Caki2 (cell line): ENCODE measurements around the gene EDEM1. TPM values are rescaled to one million over a fixed set of nuclear protein-coding genes. Genes with fewer than 3 reads are reported as not detected.
"Not testable (repeated sequence)": the region's sequence is repeated elsewhere in the genome, so short reads cannot be mapped to it uniquely, and the experiment has no call there.

Experiments used
- DNase-seq: peaks from one replicate; pipeline ENCODE4 v3.0.0-alpha.2; 2015; ENCODE audit warnings: low read depth
- in situ Hi-C: cut with HindIII; loops from 2 replicates; pipeline ENCODE4 v1.10.0; 2016; ENCODE audit warnings: low sequenced_read_pairs, low pct_unique_long_range_greater_than_20kb, mixed read lengths
- total RNA-seq: library from RNA; depleted of rRNA; stranded (reverse); fragments of >200 nt; shearing (Covaris generic); gene quantifications from 2 replicates; pipeline ENCODE4 v1.2.3, GENCODE V29; 2014; ENCODE audit warnings: low replicate concordance

Gene EDEM1
- total RNA-seq, 1 experiment from 2014 or later: 15.9 TPM

DNA sequence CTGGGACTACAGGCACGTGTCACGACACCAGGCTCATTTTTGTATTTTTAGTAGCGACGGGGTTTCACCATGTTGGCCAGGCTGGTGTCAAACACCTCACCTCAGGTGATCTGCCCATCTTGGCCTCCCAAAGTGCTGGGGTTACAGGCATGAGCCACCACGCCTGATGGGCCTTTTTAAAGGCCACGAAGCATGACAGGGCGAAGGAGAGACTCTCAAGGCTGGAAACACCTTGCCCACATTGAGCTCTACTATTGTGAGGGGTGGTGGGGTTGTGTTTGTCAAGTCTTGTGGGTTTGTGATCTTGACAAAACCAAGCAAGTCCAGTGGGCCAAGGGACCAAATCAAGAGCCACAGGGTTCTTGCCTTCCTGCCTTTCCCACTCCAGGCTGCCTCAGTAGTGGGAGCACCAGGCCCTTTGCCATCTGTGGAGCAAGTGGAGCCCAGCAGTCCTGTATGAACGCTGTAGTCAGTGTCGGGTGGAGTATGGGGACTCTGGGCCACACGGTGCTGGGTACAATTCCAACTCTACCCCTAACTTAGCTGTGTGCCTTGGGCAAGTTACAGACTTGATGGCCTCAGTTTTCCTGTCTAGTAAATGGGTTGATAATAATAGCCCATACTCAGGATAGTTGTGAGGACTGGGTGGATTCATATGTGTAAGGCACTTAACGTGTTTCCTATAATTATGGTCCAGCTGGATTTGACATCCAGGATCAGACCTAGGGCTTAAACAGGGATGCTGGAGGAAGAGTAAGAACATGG lies 33.3 kb downstream of the EDEM1 start:
- DNase-seq: no peak
- in situ Hi-C loops: no loop called here

DNA sequence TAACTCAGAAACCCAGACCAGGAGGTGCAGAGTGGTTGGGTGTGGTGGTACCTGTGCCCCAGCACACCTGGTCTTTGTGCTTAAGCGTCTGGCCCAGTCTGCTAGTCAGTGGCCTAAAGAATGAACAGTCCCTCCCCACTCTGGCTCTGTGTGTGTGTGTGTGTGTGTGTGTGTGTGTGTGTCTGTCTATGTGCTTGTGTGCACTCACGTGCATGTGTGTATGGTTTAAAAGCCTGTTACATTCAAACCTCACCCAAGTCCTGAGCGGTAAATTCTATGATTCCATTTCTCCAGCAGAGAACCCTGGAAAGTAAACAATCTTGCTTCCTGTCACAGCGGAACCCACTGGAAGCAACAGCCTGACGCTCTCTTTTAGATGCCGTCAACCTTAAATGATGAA lies 34.2 kb downstream of the EDEM1 start:
- in situ Hi-C loops: no loop called here
- no peak for DNase-seq

DNA sequence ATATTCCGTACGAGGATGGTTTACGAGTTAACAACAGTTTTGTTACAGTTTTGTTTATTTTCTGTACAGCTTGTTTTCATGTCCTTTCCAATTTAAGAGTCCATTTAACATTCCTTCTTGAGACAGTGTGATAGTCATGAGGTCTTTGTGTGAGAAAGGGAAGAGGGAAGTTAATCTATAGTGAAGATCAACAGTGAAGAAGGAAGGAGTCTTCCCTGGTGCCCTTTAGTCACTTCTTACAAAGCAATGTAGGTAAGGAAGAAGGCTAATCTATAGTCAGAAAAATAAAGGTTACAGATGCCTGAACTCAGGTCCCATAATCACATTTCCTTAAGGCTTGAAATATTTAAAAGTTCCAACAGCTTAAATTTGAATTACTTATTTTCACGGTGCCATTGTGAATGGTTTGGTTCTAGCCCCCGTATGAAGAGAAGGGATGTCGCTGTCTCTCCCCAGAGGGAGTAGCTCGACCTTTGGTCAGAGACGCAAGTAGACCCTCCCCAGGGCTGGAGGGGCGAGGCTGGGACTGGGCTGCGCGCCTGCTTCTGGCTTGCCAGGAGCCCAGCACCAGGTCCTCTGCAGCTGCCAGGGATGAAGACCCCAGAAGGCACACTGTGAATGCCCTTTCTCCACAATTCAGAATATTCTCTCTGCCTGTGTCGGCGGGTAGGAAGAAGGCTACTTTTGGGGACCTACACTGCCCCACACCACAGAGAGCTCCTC lies 34.9 kb downstream of the EDEM1 start:
- in situ Hi-C loops: no loop called here
- no peak for DNase-seq

DNA sequence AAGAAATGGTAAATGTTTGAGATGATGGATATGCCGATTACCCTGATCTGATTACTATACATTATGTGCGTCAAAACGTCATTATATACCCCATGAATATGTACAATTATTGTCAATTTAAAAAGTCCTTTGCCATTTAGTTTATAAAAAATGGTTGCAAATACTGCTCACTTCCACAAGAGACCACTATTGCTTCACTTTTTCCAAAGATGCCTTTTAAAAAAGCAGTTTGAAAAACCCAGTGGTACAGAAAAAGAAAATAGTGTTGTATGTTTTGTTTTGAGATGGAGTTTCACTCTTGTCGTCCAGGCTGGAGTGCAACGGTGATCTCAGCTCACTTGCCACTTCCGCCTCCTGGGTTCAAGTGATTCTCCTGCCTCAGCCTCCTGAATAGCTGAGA lies 39.3 kb downstream of the EDEM1 start:
- in situ Hi-C loops: no loop called here

DNA sequence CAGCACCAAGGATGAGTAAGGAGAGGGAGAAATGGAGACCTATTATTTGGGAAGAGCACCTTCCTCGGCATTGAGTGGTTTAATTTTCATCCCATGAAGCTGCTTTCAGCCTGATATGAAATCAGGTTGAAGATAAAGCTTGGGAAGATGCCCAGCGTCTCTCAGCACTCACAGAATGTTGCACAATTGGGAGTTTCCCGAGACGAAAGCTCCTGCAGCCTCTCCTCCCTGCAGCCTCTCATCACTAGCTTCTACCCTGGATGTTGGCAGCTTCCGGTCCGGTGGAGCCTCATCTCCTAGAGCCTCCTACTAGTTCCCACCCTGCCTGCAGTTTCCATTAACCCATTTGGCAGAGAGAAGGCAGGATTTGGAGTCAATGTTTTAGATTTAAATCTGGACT lies 40.3 kb downstream of the EDEM1 start:
- in situ Hi-C loops: no loop called here
- no peak for DNase-seq

More for the DNA sequence above, 39.3 kb downstream of the EDEM1 start:
- DNase-seq: peak; percentile 6

DNA sequence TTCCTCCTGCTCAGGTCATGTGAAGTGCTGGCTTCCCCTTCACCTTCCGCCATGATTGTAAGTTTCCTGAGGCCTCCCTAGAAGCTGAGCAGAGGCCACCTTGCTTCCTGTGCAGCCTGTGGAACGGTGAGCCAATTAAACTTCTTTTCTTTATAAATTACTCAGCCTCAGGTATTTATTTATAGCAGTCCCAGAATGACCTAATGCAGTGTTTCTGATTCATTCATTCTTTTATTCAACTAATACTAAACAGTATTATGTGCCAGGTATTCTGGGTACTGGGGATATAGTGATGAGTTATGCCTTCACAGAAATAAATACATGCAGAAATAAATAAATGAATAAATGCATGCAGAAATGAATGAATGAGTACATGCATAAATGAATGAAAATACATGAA lies 41.9 kb downstream of the EDEM1 start:
- in situ Hi-C loops: no loop called here
- no peak for DNase-seq

DNA sequence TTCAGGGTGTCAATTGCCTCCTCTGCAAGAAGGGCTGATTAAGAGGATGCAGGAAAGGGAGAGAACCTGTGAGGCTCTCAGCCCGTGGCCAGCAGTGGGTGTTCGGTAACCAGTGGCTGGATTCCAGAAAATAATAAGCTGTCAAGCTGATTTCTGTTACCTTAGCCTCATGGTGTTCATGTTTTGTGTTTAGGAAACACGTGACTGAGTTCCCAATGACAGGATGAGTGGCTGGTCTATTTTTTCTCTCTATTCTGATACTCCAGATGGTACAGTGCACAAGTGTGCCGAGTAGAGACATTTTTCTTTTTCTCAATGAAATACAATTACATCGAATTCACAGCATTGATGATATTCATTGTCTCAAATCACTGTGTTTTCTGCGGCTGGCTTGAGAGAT lies 43.6 kb downstream of the EDEM1 start:
- in situ Hi-C loops: no loop called here
- no peak for DNase-seq

DNA sequence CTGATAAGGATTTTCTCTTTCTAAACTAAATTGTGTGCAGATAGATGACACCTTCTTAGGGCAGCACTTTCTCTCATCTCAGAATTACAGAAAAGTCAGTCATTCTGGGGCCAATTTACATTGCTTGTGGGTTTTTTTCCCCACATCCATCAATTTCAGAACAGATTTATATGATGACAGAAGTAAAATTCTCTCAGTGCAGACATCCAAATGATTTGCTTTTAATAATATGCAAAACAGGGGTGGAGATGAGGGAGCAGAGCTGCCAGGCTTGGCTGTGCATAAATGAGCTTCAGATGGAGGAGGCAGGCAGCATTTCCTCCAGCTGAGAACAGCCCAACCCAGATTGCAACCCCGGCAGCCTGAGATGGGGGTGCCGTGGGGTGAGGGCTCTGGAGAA lies 44.0 kb downstream of the EDEM1 start:
- in situ Hi-C loops: no loop called here
- no peak for DNase-seq

DNA sequence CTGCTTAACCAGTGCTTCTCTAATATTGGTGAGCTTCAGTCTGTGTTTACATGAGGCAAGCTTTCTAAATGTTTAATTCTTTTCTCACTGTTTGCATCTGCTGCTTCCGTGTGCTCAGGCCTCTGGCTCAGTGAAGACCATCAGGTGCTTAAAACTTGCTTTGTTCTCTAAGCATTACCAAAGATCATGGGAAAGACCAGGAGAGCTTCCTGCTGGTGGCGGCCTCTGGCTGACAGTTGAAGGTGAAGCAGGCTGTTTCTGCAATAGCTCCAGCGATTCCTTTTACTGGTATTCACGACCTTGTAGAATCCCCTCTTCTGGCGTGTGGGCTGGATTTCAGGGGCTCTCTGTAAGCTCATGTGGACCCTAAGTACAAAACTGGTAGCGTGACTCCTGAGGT lies 45.1 kb downstream of the EDEM1 start:
- DNase-seq: no peak
- in situ Hi-C loops: no loop called here

DNA sequence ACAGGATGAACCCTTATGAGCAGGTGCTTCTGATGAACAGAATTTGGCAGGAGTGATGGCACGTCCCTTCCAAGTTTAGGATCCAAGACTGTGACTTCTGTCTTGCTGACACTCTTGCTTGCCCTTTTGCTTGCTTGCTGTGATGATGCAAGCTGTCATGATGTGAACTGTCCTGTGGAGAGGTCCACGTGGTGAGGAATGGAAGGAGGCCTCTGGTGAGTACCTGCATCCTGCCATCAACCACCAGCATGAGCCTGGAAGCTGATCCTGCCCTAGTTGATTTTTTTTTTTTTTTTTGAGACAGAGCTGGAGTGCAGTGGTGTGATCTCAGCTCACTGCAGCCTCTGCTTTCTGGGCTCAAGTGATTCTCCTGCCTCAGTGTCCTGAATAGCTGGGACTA lies 45.5 kb downstream of the EDEM1 start:
- in situ Hi-C loops: no loop called here
- DNase-seq: no peak

DNA sequence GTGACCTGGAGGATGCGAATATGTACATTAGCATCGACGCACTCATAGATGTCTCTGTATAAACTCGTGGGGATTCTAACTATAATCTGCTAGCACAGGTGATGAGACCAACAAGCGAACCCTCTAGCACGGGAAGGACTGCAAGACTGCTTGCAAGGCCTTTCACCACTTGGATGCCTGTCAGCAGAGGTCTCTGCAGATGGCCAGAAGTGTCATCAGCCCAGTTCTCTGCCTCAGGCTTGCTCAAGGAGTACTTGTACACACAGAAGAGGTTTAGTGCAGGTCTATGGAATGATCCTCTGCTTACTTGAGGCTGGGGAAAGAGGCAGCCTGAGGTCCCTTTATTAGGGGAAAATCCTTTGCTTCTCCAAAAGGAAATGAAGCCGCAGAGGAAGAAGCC lies 48.1 kb downstream of the EDEM1 start:
- no peak for DNase-seq
- in situ Hi-C loops: no loop called here

DNA sequence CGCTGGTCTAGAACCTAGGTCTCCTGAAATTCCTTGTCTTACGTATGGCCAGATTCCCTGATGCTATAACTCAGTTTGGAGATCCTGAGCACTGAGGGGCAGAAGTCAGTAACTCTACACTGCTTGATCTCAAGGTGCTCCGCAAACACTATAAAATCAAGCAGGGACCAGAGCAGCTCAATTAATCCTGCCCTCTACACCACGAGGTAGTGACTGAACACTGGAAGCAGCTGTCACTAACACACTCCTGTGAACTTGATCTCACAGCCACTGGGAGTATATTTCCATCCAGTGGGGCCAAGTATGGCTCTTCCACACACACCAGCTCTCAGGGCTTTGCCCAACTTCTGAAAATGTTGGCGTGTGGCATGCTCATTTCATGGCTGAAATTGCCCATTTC lies 51.0 kb downstream of the EDEM1 start:
- no peak for DNase-seq
- in situ Hi-C loops: no loop called here

DNA sequence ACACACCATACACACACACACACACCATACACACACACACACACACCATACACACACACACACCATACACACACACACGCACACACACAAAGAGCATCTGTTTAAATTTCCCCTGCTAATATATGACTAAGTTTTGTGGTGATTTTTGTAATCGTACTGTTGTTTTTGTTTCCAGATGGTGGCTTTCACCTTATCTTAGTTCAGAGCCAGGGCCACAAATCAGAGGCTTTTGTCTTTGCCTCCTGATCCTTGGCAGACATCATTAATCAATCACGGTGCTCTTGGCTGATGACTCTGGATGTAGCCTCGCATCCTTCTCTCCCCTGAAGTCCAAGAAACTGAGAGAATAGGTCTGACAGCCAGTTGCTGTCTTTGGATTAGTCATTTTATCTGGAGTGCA lies 52.1 kb downstream of the EDEM1 start:
- peak; percentile 48 for DNase-seq
- in situ Hi-C loops: no loop called here

DNA sequence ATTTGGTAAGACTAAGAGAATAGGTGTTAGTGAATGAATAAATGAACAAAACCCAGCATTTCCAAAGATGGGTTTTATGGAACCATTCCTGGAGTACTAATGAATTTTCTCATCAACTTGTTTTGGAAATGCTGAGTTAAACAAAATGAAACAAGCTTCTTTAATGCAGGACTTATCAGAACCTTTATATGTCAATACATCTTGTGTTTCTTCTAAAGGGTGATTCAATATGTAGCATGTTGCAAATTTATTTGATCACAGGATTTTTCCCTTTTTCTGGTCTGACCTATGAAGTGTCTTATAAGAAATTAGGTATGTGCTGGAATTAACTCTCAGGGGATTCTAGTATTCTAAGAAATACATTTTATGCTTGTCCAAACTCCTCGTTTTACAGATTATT lies 53.2 kb downstream of the EDEM1 start:
- in situ Hi-C loops: no loop called here
- no peak for DNase-seq

DNA sequence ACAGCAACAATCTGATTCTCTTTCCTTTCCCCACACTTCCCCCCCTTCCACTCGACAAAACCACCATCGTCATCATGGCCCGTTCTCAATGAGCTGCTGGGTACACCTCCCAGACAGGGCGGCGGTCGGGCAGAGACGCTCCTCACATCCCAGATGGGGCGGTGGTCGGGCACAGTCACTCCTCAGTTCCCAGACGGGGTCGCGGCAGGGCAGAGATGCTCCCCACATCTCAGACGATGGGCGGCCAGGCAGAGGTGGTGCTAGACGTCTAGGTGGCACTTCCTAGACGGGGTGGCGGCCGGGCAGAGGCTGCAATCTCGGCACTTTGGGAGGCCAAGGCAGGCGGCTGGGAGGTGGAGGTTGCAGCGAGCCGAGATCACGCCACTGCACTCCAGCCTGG lies 55.3 kb downstream of the EDEM1 start:
- in situ Hi-C loops, DNase-seq: not testable (repeated sequence)

DNA sequence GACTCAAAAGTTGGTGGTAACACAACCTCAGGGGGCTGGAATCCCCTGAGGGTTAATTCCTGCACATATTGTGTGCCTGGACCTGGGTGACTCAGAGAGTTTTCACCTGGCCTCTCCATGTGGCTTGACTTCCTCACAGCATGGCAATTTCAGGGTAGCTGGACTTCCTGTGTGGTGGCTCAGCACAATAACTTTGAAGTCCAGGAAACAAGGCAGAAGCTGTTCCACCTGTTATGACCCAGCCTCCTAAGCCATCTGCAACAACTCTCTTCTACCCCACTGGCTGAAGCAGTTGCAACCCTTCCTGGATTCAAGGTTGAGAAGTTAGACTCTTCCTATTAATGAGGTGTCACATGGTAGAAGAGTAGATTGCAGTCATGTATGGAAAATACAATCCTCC lies 58.4 kb downstream of the EDEM1 start:
- in situ Hi-C loops: no loop called here
- DNase-seq: no peak

DNA sequence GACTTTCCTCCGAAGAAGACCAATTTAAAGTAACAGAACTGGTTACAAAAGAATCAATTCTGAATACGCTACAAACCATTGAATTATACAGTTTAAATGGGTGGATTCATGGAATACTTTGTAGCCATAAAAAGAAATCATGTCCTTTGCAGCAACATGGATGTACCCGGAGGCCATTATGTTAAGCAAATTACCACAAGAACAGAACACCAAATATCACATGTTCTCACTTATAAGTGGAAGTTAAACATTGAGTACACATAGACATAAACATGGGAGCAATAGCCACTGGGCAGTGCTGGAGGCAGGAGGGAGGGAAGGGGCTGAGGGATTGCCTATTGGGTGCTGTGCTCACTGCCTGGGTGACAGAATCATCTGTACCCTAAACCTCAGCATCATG lies 61.3 kb downstream of the EDEM1 start:
- no peak for DNase-seq
- in situ Hi-C loops: no loop called here

DNA sequence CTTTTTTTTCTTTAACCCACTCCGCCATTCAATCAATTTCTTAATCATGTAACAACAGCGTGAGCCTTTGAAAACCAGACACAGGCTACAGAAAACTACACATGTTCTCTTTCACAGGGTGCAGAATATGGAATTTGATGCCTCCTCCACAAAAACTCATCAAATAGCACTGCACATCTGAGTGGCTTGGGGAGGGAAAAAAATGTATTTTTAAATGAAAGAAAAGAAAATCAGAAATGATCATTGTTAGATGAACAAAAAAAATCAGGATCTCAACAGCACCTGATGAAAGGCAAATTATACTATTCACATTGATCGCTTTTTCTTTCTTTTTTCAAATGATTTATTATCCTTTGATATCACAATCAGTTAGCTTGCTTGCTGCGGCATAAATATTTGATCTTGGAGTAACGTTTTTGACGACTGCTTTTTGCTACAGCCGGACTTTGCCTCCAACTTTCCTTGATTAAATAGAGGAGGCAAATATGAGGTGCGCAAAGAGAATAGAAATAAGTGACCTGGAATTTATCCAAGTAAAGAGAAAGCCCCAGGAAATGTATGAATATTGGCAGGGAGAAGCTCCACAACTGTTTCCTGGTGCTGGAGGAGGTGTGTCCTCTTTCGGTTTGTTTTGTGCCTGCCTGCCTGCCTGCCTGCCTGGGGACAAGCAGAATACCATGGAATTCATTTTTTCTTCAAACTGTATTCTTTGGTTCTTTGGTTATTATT lies 63.1 kb downstream of the EDEM1 start:
- in situ Hi-C loops: no loop called here
- no peak for DNase-seq

DNA sequence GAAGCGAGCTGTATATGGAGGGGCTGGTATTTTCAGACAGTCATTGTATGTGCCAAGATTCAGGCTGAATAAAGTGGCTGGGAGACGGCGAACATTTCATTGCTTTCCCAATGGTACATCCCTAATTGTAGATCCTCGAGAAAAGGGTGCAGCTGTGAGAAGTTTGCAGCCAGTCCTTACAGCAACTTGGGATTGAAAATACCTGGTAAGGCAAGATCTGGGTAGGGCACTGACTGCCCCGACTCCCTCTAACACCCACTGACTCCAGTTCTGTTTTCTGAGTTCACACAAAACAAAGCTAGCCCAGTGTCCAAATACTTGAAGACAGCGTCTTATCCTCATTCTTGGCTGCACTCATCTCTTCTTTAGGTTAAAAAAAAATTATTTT lies 63.7 kb downstream of the EDEM1 start:
- in situ Hi-C loops: no loop called here
- no peak for DNase-seq
